Hepatocyte (in vitro differentiated cells): ENCODE measurements around the gene MYO1F. TPM values are rescaled to one million over a fixed set of nuclear protein-coding genes. Genes with fewer than 3 reads are reported as not detected.
"Not testable (repeated sequence)": the region's sequence is repeated elsewhere in the genome, so short reads cannot be mapped to it uniquely, and the experiment has no call there.

Experiments used
- DNase-seq: peaks from one replicate; pipeline ENCODE4 v3.0.0-alpha.2; 2016; ENCODE audit warnings: low spot score
- H2AFZ ChIP-seq: fragments of 200-600 bp; sonication (generic); 2 replicates; pipeline ENCODE4 v1.6.0; 2016; ENCODE audit warnings: antibody characterized with exemption, mild to moderate bottlenecking
- H3K27ac ChIP-seq: fragments of 200-600 bp; sonication (generic); 2 replicates; pipeline ENCODE4 v1.5.1; 2016; ENCODE audit warnings: mild to moderate bottlenecking
- H3K27me3 ChIP-seq: fragments of 200-600 bp; sonication (generic); 2 replicates; pipeline ENCODE4 v1.6.1; 2016
- H3K36me3 ChIP-seq: fragments of 200-600 bp; sonication (generic); replicated peaks from 2 replicates; pipeline ENCODE4 v1.5.1; 2016; ENCODE audit warnings: low read depth; ENCODE audit not compliant: insufficient read depth
- H3K4me1 ChIP-seq: fragments of 200-600 bp; sonication (generic); 2 replicates; pipeline ENCODE4 v1.5.1; 2016; ENCODE audit warnings: mild to moderate bottlenecking, moderate library complexity; ENCODE audit not compliant: insufficient read depth
- H3K4me2 ChIP-seq: fragments of 200-600 bp; sonication (generic); 2 replicates; pipeline ENCODE4 v1.6.0; 2016
- H3K4me3 ChIP-seq: fragments of 200-600 bp; sonication (generic); 2 replicates; pipeline ENCODE4 v1.5.1; 2016; ENCODE audit warnings: mild to moderate bottlenecking
- H3K79me2 ChIP-seq: fragments of 200-600 bp; sonication (generic); 2 replicates; pipeline ENCODE4 v1.6.0; 2017; ENCODE audit warnings: mild to moderate bottlenecking
- H3K9me2 ChIP-seq: fragments of 200-600 bp; sonication (generic); replicated peaks from 2 replicates; pipeline ENCODE4 v1.6.0; 2017; ENCODE audit warnings: mild to moderate bottlenecking; ENCODE audit not compliant: insufficient read depth
- H3K9me3 ChIP-seq: fragments of 200-600 bp; sonication (generic); 2 replicates; pipeline ENCODE4 v1.5.1; 2016; ENCODE audit warnings: low read depth, mild to moderate bottlenecking
- H4K20me1 ChIP-seq: fragments of 200-600 bp; sonication (generic); 2 replicates; pipeline ENCODE4 v1.6.0; 2016; ENCODE audit warnings: mild to moderate bottlenecking; ENCODE audit not compliant: insufficient read depth, poor library complexity, severe bottlenecking
- CTCF ChIP-seq: fragments of 200-600 bp; sonication (generic); IDR thresholded peaks from 2 replicates; pipeline ENCODE4 v1.5.1; 2016; ENCODE audit warnings: antibody characterized with exemption, mild to moderate bottlenecking; ENCODE audit not compliant: poor library complexity
- EZH2 ChIP-seq: fragments of 200-600 bp; sonication (generic); IDR thresholded peaks from 2 replicates; pipeline ENCODE4 v1.6.1; 2016; ENCODE audit warnings: antibody characterized with exemption, mild to moderate bottlenecking, borderline replicate concordance
- EZH2phosphoT487 ChIP-seq: fragments of 200-600 bp; sonication (generic); IDR thresholded peaks from one replicate; pipeline ENCODE4 v1.6.1; 2018; ENCODE audit warnings: antibody characterized with exemption, mild to moderate bottlenecking, low read depth, moderate library complexity; ENCODE audit not compliant: unreplicated experiment, severe bottlenecking
- WGBS: methylation state at CpG from one replicate; pipeline ENCODE4 v1.1.6; 2016; ENCODE audit warnings: low lambda C conversion rate; ENCODE audit errors: missing lambda C conversion rate; 5-methylcytosine and 5-hydroxymethylcytosine counted together
- polyA plus RNA-seq: library from polyadenylated mRNA; unstranded; fragments of >200 nt; fragmentation: Nextera tagmentation; extraction: Ambion mirVana; gene quantifications from 2 replicates; pipeline ENCODE4 v1.2.1, GENCODE V29; 2016
- total RNA-seq: library from RNA; depleted of rRNA; stranded (reverse); fragments of >200 nt; gene quantifications from 2 replicates; pipeline ENCODE4 v1.2.3, GENCODE V29; 2014

MYO1F gene
- 0.13 and 0.92 TPM in 2 replicates for total RNA-seq
- 1.0 and 3.1 TPM in 2 replicates for polyA plus RNA-seq

GRCh38 chr19:8577247-8577646 lies at the start of gene MYO1F:
Gene MYO1F (minus strand): TSS chr19:8577442. CDS start chr19:8577309, 133 bp downstream.
- Histone ChIP-seq H3K27ac (no peak within 1 kb of the TSS), H3K4me2 (no peak within 1 kb of the TSS), H3K4me3 (no peak within 1 kb of the TSS), H3K36me3 (no peaks in the 10 kb centered on the region), H3K9me3 (no peaks in the 10 kb centered on the region), H3K79me2 (no peaks in the 10 kb centered on the region), H3K4me1 (no peaks in the 10 kb centered on the region), H4K20me1 (no peaks in the 10 kb centered on the region), H2AFZ (no peak within 1 kb of the TSS), H3K9me2 (no peaks in the 10 kb centered on the region), H3K27me3 (no peaks in the 10 kb centered on the region)
- no peak for DNase-seq
- no peak for TF ChIP-seq EZH2phosphoT487
- no peak for TF ChIP-seq CTCF
- TF ChIP-seq EZH2: no peak
- WGBS: 61% methylated on average over 4 of the region's 7 CpGs

- Histone ChIP-seq H3K79me2 (no peaks in the 10 kb centered on the region), H3K27me3 (no peaks in the 10 kb centered on the region), H3K4me2 (no peak overlapping the region), H3K36me3 (no peaks in the 10 kb centered on the region), H3K4me1 (peaks cover 7% of the 10 kb centered on the region), H4K20me1 (no peaks in the 10 kb centered on the region), H3K9me2 (no peaks in the 10 kb centered on the region), H3K9me3 (no peaks in the 10 kb centered on the region), H3K27ac (no peak overlapping the region), H2AFZ (no peak overlapping the region), H3K4me3 (no peak overlapping the region)
- WGBS: 89% methylated on average over 8 of the region's 8 CpGs
- no peak for DNase-seq
- TF ChIP-seq EZH2phosphoT487: no peak
- no peak for TF ChIP-seq CTCF
- no peak for TF ChIP-seq EZH2
These were observed 49.6 kb upstream of the MYO1F start for GRCh38 chr19:8626842-8627241.

GRCh38 chr19:8622886-8623285 lies 45.6 kb upstream of the MYO1F start:
- not testable (repeated sequence) for H3K4me2 ChIP-seq, H3K27ac ChIP-seq, H3K9me2 ChIP-seq, H3K4me3 ChIP-seq, H3K36me3 ChIP-seq, H3K9me3 ChIP-seq, H4K20me1 ChIP-seq, H2AFZ ChIP-seq, H3K4me1 ChIP-seq, H3K27me3 ChIP-seq, DNase-seq, H3K79me2 ChIP-seq
- 67% methylated on average over 4 of the region's 4 CpGs for WGBS
- peak; percentile 14 for TF ChIP-seq CTCF

GRCh38 chr19:8618751-8619150 lies 41.5 kb upstream of the MYO1F start:
- H2AFZ ChIP-seq: no peak overlapping the region
- H3K9me3 ChIP-seq: no peaks in the 10 kb centered on the region
- H4K20me1 ChIP-seq: no peaks in the 10 kb centered on the region
- H3K27ac ChIP-seq: no peak overlapping the region
- H3K4me3 ChIP-seq: no peak overlapping the region
- WGBS: 67% methylated on average over 8 of the region's 8 CpGs
- no peaks in the 10 kb centered on the region for H3K36me3 ChIP-seq
- no peaks in the 10 kb centered on the region for H3K79me2 ChIP-seq
- no peak for DNase-seq
- H3K4me1 ChIP-seq: no peaks in the 10 kb centered on the region
- H3K9me2 ChIP-seq: no peaks in the 10 kb centered on the region
- TF ChIP-seq EZH2phosphoT487 (no peak), EZH2 (no peak), CTCF (no peak)
- H3K4me2 ChIP-seq: no peak overlapping the region
- H3K27me3 ChIP-seq: no peaks in the 10 kb centered on the region
